Stimulated activated CD8-positive, alpha-beta memory T cell treated with anti-CD3 and anti-CD28 coated beads, Interleukin-4, amount 100 ng/mL, for 1 hour (primary cell): ENCODE measurements around the gene PRR35.
A peak's percentile ranks its signal among the peaks of the same experiment; 100 is the strongest.

ENCODE experiments used
- DNase-seq, 2 donors: peaks; one replicate each; pipeline ENCODE4 v3.0.0-alpha.2; 2020; ENCODE audit warnings: low read depth in 2 of 2, low spot score in 1 of 2

Gene PRR35

GRCh38 chr16:578232-578869 is 18.2 kb downstream of the PRR35 start:
- DNase-seq: no peak

- DNase-seq: peak in 1 of 2 donors; percentile 19
Observed at GRCh38 chr16:578870-579405, 18.7 kb downstream of the PRR35 start.

- no peak for DNase-seq
Observed at GRCh38 chr16:580141-580945, 20.1 kb downstream of the PRR35 start.

GRCh38 chr16:580946-581498 is 20.8 kb downstream of the PRR35 start:
- DNase-seq: no peak

- no peak for DNase-seq
Observed at GRCh38 chr16:582218-582613, 22.0 kb downstream of the PRR35 start.

GRCh38 chr16:582614-583331 is 22.6 kb downstream of the PRR35 start:
- DNase-seq: no peak

GRCh38 chr16:583470-583814 is 23.2 kb downstream of the PRR35 start:
- no peak for DNase-seq

GRCh38 chr16:583815-584591 is 23.8 kb downstream of the PRR35 start:
- DNase-seq: no peak

- DNase-seq: no peak
Observed at GRCh38 chr16:585351-585750, 25.2 kb downstream of the PRR35 start.

GRCh38 chr16:586047-586644 is 26.0 kb downstream of the PRR35 start:
- DNase-seq: no peak

GRCh38 chr16:586645-587590 is 26.7 kb downstream of the PRR35 start:
- no peak for DNase-seq

- DNase-seq: peak; percentile 15 to 35
Observed at GRCh38 chr16:588639-588888, 28.4 kb downstream of the PRR35 start.

GRCh38 chr16:588889-589657 is 28.9 kb downstream of the PRR35 start:
- peak; percentile 96 to 98 for DNase-seq

- peak; percentile 97 to 99 for DNase-seq
Observed at GRCh38 chr16:589658-590187, 29.5 kb downstream of the PRR35 start, which contains the start of gene RAB40C. TSS of gene RAB40C (plus strand) at chr16:590066. CDS start at chr16:590292, 226 bp downstream.

GRCh38 chr16:590188-590814 is 30.1 kb downstream of the PRR35 start:
- DNase-seq: no peak

- DNase-seq: no peak
Observed at GRCh38 chr16:590815-591200, 30.6 kb downstream of the PRR35 start.

- DNase-seq: no peak
Observed at GRCh38 chr16:591231-591630, 31.0 kb downstream of the PRR35 start.

- no peak for DNase-seq
Observed at GRCh38 chr16:591892-592517, 31.8 kb downstream of the PRR35 start.
